Thyroid gland (tissue), 4 donors: Measurements from ENCODE around the gene DCXR. TPM values are rescaled to one million over a fixed set of nuclear protein-coding genes. Genes with fewer than 3 reads are reported as not detected.

Source experiments
- DNase-seq, 2 donors: peaks; one replicate each; pipeline ENCODE4 v3.0.0-alpha.2; 2019
- H3K27ac ChIP-seq, 3 donors: fragments of 200-600 bp; sonication (generic); 1 replicate in 2 of 3; 2 replicates in 1 of 3; pipeline ENCODE4 v1.5.1; 2016 to 2019; ENCODE audit warnings: mild to moderate bottlenecking in 1 of 3, moderate library complexity in 1 of 3
- H3K27me3 ChIP-seq: fragments of 200-600 bp; sonication (generic); one replicate; pipeline ENCODE4 v1.5.1; 2019
- H3K36me3 ChIP-seq, 2 donors: fragments of 200-600 bp; sonication (generic); one replicate each; pipeline ENCODE4 v1.5.1; 2016 to 2019
- H3K4me1 ChIP-seq, 2 donors: fragments of 200-600 bp; sonication (generic); one replicate each; pipeline ENCODE4 v1.5.1; 2017 to 2019
- H3K4me3 ChIP-seq, 3 donors: fragments of 200-600 bp; sonication (generic); replicated peaks in 1 of 3; 1 replicate in 2 of 3; 2 replicates in 1 of 3; pipeline ENCODE4 v1.5.1; 2016; ENCODE audit warnings: mild to moderate bottlenecking in 1 of 3
- H3K9me3 ChIP-seq: fragments of 200-600 bp; sonication (generic); one replicate; pipeline ENCODE4 v1.5.1; 2017
- POLR2A ChIP-seq, 2 donors: fragments of 450-650 bp; IDR thresholded peaks; one replicate each; pipeline ENCODE4 v1.6.1; 2017; ENCODE audit warnings: antibody characterized with exemption in 2 of 2, mild to moderate bottlenecking in 2 of 2, moderate library complexity in 1 of 2
- WGBS, 2 donors: methylation state at CpG; one replicate each; pipeline ENCODE4 v1.1.5; 2017; 5-methylcytosine and 5-hydroxymethylcytosine counted together
- intact Hi-C: fragments of 100-400 bp; cut with DNase I; formaldehyde crosslinking; loops from one replicate; pipeline ENCODE4 v1.15.1; 2023
- total RNA-seq, 4 donors: library from RNA; depleted of rRNA; stranded (reverse); fragments of >200 nt; gene quantifications; one replicate each; pipeline ENCODE4 v1.2.3, GENCODE V29; 2016
- TF ChIP-seq, protein P1 (sequence below), 6 experiments: fragments of 200-600 bp in 3 of 6; fragments of 450-650 bp in 3 of 6; sonication (generic) in 3 of 6; IDR thresholded peaks; one replicate each; pipeline ENCODE4 v1.5.1; 2016 to 2019; ENCODE audit warnings: antibody characterized with exemption in 6 of 6, mild to moderate bottlenecking in 2 of 6, inconsistent platforms in 1 of 6, moderate library complexity in 1 of 6

DCXR gene
- total RNA-seq, 4 donors from 2014 or later = 88.6 to 161 (median 114) TPM

DNA sequence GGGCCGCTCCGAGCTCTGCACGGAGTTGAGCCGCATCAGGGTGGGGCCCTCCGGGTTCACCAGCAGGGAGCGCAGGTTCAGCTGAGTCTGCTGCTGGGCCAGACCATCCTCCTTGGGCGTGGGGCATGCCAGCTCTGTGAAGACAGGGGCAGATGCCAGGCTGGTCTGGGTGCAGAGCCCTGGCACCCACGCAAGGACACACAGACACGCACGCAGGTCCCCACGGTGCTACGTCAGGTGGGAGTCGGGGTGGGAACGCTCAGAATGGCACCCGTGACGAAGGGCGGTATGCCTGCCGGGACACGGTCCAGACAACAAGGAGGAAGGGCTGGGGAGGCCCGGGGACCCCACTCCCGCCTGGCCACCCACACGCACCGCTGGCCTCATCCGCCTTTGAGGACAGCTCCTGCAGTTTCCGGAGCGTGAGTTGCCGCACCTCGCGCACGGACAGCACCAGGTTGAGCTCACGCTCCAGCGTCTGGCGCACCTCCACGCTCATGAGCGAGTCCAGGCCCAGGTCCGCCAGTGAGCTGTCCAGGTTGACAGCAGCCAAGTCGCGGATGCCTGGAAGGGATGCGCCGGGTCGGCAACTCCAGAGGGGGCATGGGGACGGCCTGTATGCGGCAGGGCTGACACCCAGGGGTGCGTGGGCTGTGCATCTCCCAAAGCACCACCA, 43.4 kb upstream of the DCXR start:
- H3K27me3 ChIP-seq = no peaks in the 10 kb centered on the region
- DNase-seq = no peak
- no peaks in the 10 kb centered on the region for H3K4me1 ChIP-seq
- no peaks in the 10 kb centered on the region for H3K9me3 ChIP-seq
- no peak overlapping the region for H3K4me3 ChIP-seq
- WGBS, 2 donors = 95 to 99% methylated on average over 12 to 25 of the region's 44 CpGs
- TF ChIP-seq POLR2A (IDR thresholded peaks at IDR 0.05) = no peak
- TF ChIP-seq, protein P1, sequence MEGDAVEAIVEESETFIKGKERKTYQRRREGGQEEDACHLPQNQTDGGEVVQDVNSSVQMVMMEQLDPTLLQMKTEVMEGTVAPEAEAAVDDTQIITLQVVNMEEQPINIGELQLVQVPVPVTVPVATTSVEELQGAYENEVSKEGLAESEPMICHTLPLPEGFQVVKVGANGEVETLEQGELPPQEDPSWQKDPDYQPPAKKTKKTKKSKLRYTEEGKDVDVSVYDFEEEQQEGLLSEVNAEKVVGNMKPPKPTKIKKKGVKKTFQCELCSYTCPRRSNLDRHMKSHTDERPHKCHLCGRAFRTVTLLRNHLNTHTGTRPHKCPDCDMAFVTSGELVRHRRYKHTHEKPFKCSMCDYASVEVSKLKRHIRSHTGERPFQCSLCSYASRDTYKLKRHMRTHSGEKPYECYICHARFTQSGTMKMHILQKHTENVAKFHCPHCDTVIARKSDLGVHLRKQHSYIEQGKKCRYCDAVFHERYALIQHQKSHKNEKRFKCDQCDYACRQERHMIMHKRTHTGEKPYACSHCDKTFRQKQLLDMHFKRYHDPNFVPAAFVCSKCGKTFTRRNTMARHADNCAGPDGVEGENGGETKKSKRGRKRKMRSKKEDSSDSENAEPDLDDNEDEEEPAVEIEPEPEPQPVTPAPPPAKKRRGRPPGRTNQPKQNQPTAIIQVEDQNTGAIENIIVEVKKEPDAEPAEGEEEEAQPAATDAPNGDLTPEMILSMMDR (IDR thresholded peaks at IDR 0.05) = no peak
- intact Hi-C loops = no loop called here
- H3K27ac ChIP-seq = no peak overlapping the region
- H3K36me3 ChIP-seq = peaks cover 42 to 67% of the 10 kb centered on the region in 2 donors

DNA sequence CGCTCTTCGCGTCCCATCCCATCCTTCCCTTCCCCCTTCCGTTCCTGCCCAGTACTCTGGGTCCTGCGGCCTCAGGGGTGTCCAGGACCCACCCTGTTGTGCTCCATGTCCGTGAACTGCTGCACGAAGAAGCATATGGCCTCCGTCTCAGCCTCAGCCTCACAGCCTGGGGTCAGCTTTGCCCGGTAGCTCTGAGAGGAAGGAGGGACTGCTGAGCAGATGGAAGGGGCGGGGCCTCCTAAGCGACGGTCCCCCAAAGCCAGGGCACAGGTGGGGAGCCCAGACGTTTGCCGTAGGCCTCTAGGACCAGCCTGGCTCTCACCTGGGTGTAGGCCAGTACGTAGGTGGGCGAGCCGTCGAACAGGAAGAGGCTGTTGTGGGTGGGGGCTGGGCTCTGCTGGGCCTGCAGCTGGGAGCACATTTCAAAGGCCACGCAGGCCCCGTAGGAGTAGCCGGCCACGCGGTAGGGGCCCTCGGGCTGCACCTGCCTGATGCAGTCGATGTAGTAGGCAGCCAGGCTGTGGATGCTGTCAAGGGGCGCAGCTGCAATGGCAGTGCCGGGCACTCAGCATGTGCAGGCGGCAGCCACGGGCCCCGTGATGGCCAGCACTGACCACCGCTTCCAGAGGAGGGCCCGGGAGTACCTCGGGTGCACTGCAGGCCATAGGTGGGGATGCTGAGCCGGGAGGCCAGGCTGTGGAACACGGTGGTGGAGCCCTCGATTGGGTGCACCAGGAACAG, 42.7 kb upstream of the DCXR start:
- Histone ChIP-seq H3K4me1 (no peaks in the 10 kb centered on the region), H3K27me3 (no peaks in the 10 kb centered on the region), H3K27ac (no peak overlapping the region), H3K36me3 (peaks cover 35 to 60% of the 10 kb centered on the region in 2 donors), H3K9me3 (no peaks in the 10 kb centered on the region), H3K4me3 (no peak overlapping the region)
- intact Hi-C loops = no loop called here
- 88 to 93% methylated on average over 26 to 27 of the region's 36 CpGs for WGBS, 2 donors
- no peak for DNase-seq
- TF ChIP-seq POLR2A (IDR thresholded peaks at IDR 0.05) = no peak
- TF ChIP-seq, protein P1 (IDR thresholded peaks at IDR 0.05) = no peak

DNA sequence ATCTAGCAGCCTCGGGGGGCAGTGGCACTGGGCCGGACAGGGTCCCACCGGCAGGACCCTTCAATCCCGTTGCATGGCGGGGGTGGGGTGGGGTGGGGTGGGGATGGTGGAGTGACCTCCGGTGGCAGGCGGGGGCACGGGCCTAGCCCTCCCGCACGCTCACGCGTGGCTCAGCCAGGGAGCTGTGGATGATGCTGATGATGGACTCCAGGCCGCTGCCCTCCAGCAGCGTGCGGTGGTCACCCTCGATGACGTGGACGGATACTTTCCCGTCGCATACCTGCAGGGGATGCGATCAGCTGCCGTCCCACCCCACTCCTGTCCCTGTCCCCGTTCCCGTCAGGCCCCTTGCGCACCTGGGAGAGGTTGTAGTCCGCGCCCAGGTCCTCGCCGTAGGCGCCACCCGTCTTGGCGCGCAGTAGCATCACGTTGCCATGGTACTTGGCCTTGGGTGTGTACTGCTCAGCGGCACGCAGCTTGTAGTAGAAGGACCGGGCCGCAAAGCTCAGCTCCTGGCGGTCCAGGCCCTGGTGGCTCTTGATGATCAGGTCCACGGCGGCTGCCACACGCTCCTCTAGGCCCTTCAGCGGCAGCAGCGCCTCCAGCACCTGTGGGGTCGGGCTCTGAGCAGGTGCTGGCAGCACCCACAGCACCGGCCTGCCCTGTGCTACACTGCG, 41.6 kb upstream of the DCXR start:
- no peak for DNase-seq
- Histone ChIP-seq H3K27ac (no peak overlapping the region), H3K27me3 (no peaks in the 10 kb centered on the region), H3K9me3 (no peaks in the 10 kb centered on the region), H3K4me3 (no peak overlapping the region), H3K4me1 (no peaks in the 10 kb centered on the region), H3K36me3 (peaks cover 27 to 49% of the 10 kb centered on the region in 2 donors)
- intact Hi-C loops = no loop called here
- 96% methylated on average over 29 to 35 of the region's 47 CpGs for WGBS, 2 donors
- TF ChIP-seq, protein P1 (IDR thresholded peaks at IDR 0.05) = no peak
- no peak for TF ChIP-seq POLR2A (IDR thresholded peaks at IDR 0.05)

DNA sequence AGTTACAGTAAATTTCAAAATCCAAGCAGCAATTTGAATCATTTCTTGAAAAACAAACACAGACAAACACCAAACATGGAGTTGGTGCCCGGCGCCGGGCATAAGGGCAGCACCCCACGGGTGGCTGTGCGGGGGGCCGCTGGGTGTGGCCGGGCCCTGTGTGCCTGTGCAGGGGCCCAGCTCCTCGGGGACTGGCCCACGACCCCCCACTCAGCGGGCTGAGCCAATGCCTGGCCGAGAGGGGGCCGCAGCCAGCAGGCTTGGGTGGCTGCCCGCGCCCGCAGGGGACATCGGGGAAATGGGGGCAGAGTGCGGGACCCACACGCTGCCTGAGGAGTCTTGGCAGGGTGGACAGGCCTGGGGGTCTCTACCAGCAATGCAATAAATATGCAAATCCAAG, 40.9 kb upstream of the DCXR start:
- intact Hi-C loops = no loop called here
- Histone ChIP-seq H3K9me3 (no peaks in the 10 kb centered on the region), H3K4me3 (no peak overlapping the region), H3K27me3 (no peaks in the 10 kb centered on the region), H3K27ac (no peak overlapping the region), H3K4me1 (no peaks in the 10 kb centered on the region), H3K36me3 (peaks cover 20 to 42% of the 10 kb centered on the region in 2 donors)
- WGBS, 2 donors = 93 to 97% methylated on average over 10 to 11 of the region's 18 CpGs
- no peak for DNase-seq
- TF ChIP-seq POLR2A (IDR thresholded peaks at IDR 0.05) = no peak
- TF ChIP-seq, protein P1 (IDR thresholded peaks at IDR 0.05) = no peak
